Measurements from ENCODE around the gene PDE8B.

GRCh38 chr5:77281969-77282336, 71.5 kb downstream of the PDE8B start:
- TF ChIP-seq ATF3 (IDR thresholded peaks at IDR 0.05) (no peak), EZH2 (IDR thresholded peaks at IDR 0.05) (no peak), POLR2AphosphoS5 (IDR thresholded peaks at IDR 0.05; ENCODE audit: low read depth, low read length) (no peak), REST (IDR thresholded peaks at IDR 0.05; ENCODE audit: low read depth) (no peak), POLR2A (IDR thresholded peaks at IDR 0.05; ENCODE audit: borderline replicate concordance, extremely low read depth, insufficient read depth, insufficient read length) (no peak)
- TF ChIP-seq, protein P1, sequence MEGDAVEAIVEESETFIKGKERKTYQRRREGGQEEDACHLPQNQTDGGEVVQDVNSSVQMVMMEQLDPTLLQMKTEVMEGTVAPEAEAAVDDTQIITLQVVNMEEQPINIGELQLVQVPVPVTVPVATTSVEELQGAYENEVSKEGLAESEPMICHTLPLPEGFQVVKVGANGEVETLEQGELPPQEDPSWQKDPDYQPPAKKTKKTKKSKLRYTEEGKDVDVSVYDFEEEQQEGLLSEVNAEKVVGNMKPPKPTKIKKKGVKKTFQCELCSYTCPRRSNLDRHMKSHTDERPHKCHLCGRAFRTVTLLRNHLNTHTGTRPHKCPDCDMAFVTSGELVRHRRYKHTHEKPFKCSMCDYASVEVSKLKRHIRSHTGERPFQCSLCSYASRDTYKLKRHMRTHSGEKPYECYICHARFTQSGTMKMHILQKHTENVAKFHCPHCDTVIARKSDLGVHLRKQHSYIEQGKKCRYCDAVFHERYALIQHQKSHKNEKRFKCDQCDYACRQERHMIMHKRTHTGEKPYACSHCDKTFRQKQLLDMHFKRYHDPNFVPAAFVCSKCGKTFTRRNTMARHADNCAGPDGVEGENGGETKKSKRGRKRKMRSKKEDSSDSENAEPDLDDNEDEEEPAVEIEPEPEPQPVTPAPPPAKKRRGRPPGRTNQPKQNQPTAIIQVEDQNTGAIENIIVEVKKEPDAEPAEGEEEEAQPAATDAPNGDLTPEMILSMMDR (IDR thresholded peaks at IDR 0.05 in 2 of 3, conservative IDR thresholded peaks at IDR 0.05 in 1 of 3; ENCODE audit: borderline replicate concordance in 1 of 3, insufficient read depth in 1 of 3, low read depth in 2 of 3, low read length in 2 of 3), result no peak

All from HCT116 (cell line).